ENCODE results near the gene PAX8. TPM values are rescaled to one million over a fixed set of nuclear protein-coding genes. Genes with fewer than 3 reads are reported as not detected.
A peak's percentile ranks its signal among the peaks of the same experiment; 100 is the strongest.
"Not testable (repeated sequence)": the region's sequence is repeated elsewhere in the genome, so short reads cannot be mapped to it uniquely, and the experiment has no call there.

PAX8 gene
- total RNA-seq, 1 donor from 2014 or later: 0.35 TPM

- DNase-seq (no peak), ATAC-seq (ENCODE audit: poor library complexity) (no peak)
- intact Hi-C loops (cut with DNase I): no loop called here
Observed at GRCh38 chr2:113300281-113300680, 21.6 kb upstream of the PAX8 start.

GRCh38 chr2:113298176-113298575, 19.5 kb upstream of the PAX8 start:
- no peak for DNase-seq
- intact Hi-C loops (cut with DNase I): no loop called here
- ATAC-seq (ENCODE audit: poor library complexity): no peak

- DNase-seq; ATAC-seq (ENCODE audit: poor library complexity); intact Hi-C loops (cut with DNase I): not testable (repeated sequence)
Observed at GRCh38 chr2:113297590-113297989, 18.9 kb upstream of the PAX8 start.

- DNase-seq: no peak
- intact Hi-C loops (cut with DNase I): no loop called here
- peak; percentile 74 for ATAC-seq (ENCODE audit: poor library complexity)
Observed at GRCh38 chr2:113291191-113291590, 12.5 kb upstream of the PAX8 start.

GRCh38 chr2:113288674-113289149, 10.0 kb upstream of the PAX8 start:
- DNase-seq; intact Hi-C loops (cut with DNase I): not testable (repeated sequence)
- ATAC-seq (ENCODE audit: poor library complexity): peak; percentile 73

GRCh38 chr2:113288117-113288673, 9.5 kb upstream of the PAX8 start:
- intact Hi-C loops (cut with DNase I); DNase-seq: not testable (repeated sequence)
- peak; percentile 24 for ATAC-seq (ENCODE audit: poor library complexity)

GRCh38 chr2:113285816-113286215, 7.1 kb upstream of the PAX8 start:
- ATAC-seq (ENCODE audit: poor library complexity) (no peak), DNase-seq (no peak)
- intact Hi-C loops (cut with DNase I): no loop called here

- intact Hi-C loops (cut with DNase I); ATAC-seq (ENCODE audit: poor library complexity); DNase-seq: not testable (repeated sequence)
Observed at GRCh38 chr2:113284999-113285398, 6.3 kb upstream of the PAX8 start.

GRCh38 chr2:113284476-113284875, 5.8 kb upstream of the PAX8 start:
- ATAC-seq (ENCODE audit: poor library complexity): no peak
- intact Hi-C loops (cut with DNase I): no loop called here
- DNase-seq: no peak

- peak; percentile 68 for DNase-seq
- ATAC-seq (ENCODE audit: poor library complexity): peak; percentile 88
- intact Hi-C loops (cut with DNase I): no loop called here
Observed at GRCh38 chr2:113283704-113284284, 5.1 kb upstream of the PAX8 start.

GRCh38 chr2:113282747-113283533, 4.2 kb upstream of the PAX8 start:
- intact Hi-C loops (cut with DNase I): no loop called here
- ATAC-seq (ENCODE audit: poor library complexity) (peak; percentile 70), DNase-seq (peak; percentile 68)

GRCh38 chr2:113281910-113282746, 3.4 kb upstream of the PAX8 start:
- DNase-seq (no peak), ATAC-seq (ENCODE audit: poor library complexity) (no peak)
- intact Hi-C loops (cut with DNase I): no loop called here

GRCh38 chr2:113278073-113278741, 514 bp downstream of the PAX8 start:
- DNase-seq: no peak
- no peak for ATAC-seq (ENCODE audit: poor library complexity)
- intact Hi-C loops (cut with DNase I): no loop called here

- intact Hi-C loops (cut with DNase I): no loop called here
- DNase-seq (no peak), ATAC-seq (ENCODE audit: poor library complexity) (no peak)
Observed at GRCh38 chr2:113277474-113278072, 1.1 kb downstream of the PAX8 start.

GRCh38 chr2:113276761-113277425, 1.8 kb downstream of the PAX8 start:
- no peak for ATAC-seq (ENCODE audit: poor library complexity)
- intact Hi-C loops (cut with DNase I): no loop called here
- DNase-seq: no peak

GRCh38 chr2:113276216-113276760, 2.4 kb downstream of the PAX8 start:
- no peak for ATAC-seq (ENCODE audit: poor library complexity)
- no peak for DNase-seq
- intact Hi-C loops (cut with DNase I): no loop called here

GRCh38 chr2:113275556-113276215, 3.0 kb downstream of the PAX8 start:
- ATAC-seq (ENCODE audit: poor library complexity): no peak
- intact Hi-C loops (cut with DNase I): no loop called here
- no peak for DNase-seq

Data from Right ventricle myocardium superior (tissue), 1 donor.